ENCODE measurements around the gene AP2B1. TPM values are rescaled to one million over a fixed set of nuclear protein-coding genes. Genes with fewer than 3 reads are reported as not detected.

AP2B1 gene
- total and polyA plus RNA-seq, 10 donors = 16.7 to 144 (median 90.7) TPM

- intact Hi-C loops (cut with DNase I; ENCODE audit: low total_unique reads) = no loop called here
- TF ChIP-seq POLR2A (IDR thresholded peaks at IDR 0.05) (no peak), POLR2AphosphoS5 (IDR thresholded peaks at IDR 0.05) (no peak), CTCF (IDR thresholded peaks at IDR 0.05 in 8 of 11, conservative IDR thresholded peaks at IDR 0.05 in 3 of 11) (no peak)
- H3K4me3 ChIP-seq = no peak overlapping the region
- no peak for DNase-seq
- H3K4me1 ChIP-seq = no peaks in the 10 kb centered on the region
- H3K9me3 ChIP-seq = no peaks in the 10 kb centered on the region
- H3K27ac ChIP-seq = no peak overlapping the region
- WGBS, 5 donors = 82 to 92% (median 88%) methylated on average over 2 of the region's 2 CpGs
- peaks cover 0 to 95% (median 56%) of the 10 kb centered on the region in 6 donors for H3K36me3 ChIP-seq
- H3K27me3 ChIP-seq (replicated peaks in 1 of 7) = no peaks in the 10 kb centered on the region
Measured at GRCh38 chr17:35676441-35676840, 89.3 kb downstream of the AP2B1 start.

- 83 to 90% (median 85%) methylated on average over 2 of the region's 2 CpGs for WGBS, 5 donors
- no peak overlapping the region for H3K4me3 ChIP-seq
- H3K36me3 ChIP-seq = peaks cover 0 to 95% (median 54%) of the 10 kb centered on the region in 6 donors
- intact Hi-C loops (cut with DNase I; ENCODE audit: low total_unique reads) = no loop called here
- peaks cover 0 to 5% (median 0%) of the 10 kb centered on the region in 6 donors for H3K4me1 ChIP-seq
- H3K27me3 ChIP-seq (replicated peaks in 1 of 7) = no peaks in the 10 kb centered on the region
- H3K9me3 ChIP-seq = no peaks in the 10 kb centered on the region
- H3K27ac ChIP-seq = no peak overlapping the region
- TF ChIP-seq POLR2AphosphoS5 (IDR thresholded peaks at IDR 0.05) = no peak
- TF ChIP-seq POLR2A (IDR thresholded peaks at IDR 0.05) = no peak
- no peak for TF ChIP-seq CTCF (IDR thresholded peaks at IDR 0.05 in 8 of 11, conservative IDR thresholded peaks at IDR 0.05 in 3 of 11)
- no peak for DNase-seq
Measured at GRCh38 chr17:35679007-35679682, 92.0 kb downstream of the AP2B1 start.

- Histone ChIP-seq H3K9me3 (no peaks in the 10 kb centered on the region), H3K27ac (no peak overlapping the region), H3K36me3 (peaks cover 0 to 100% (median 73%) of the 10 kb centered on the region in 6 donors), H3K27me3 (replicated peaks in 1 of 7) (no peaks in the 10 kb centered on the region), H3K4me1 (peaks cover 0 to 5% (median 0%) of the 10 kb centered on the region in 6 donors), H3K4me3 (no peak overlapping the region)
- 54 to 74% (median 59%) methylated on average over 4 of the region's 4 CpGs for WGBS, 5 donors
- no peak for DNase-seq
- TF ChIP-seq POLR2A (IDR thresholded peaks at IDR 0.05) (no peak), POLR2AphosphoS5 (IDR thresholded peaks at IDR 0.05) (no peak), CTCF (IDR thresholded peaks at IDR 0.05 in 8 of 11, conservative IDR thresholded peaks at IDR 0.05 in 3 of 11) (no peak)
- intact Hi-C loops (cut with DNase I; ENCODE audit: low total_unique reads) = no loop called here
Measured at GRCh38 chr17:35683591-35683990, 96.5 kb downstream of the AP2B1 start.

- WGBS, 5 donors = 90 to 96% (median 94%) methylated on average over 2 of the region's 2 CpGs
- Histone ChIP-seq H3K27me3 (replicated peaks in 1 of 7) (no peaks in the 10 kb centered on the region), H3K9me3 (no peaks in the 10 kb centered on the region), H3K27ac (no peak overlapping the region), H3K4me1 (peaks cover 0 to 5% (median 0%) of the 10 kb centered on the region in 6 donors), H3K4me3 (no peak overlapping the region), H3K36me3 (peaks cover 0 to 100% (median 76%) of the 10 kb centered on the region in 6 donors)
- DNase-seq = no peak
- TF ChIP-seq POLR2A (IDR thresholded peaks at IDR 0.05) = no peak
- no peak for TF ChIP-seq POLR2AphosphoS5 (IDR thresholded peaks at IDR 0.05)
- no peak for TF ChIP-seq CTCF (IDR thresholded peaks at IDR 0.05 in 8 of 11, conservative IDR thresholded peaks at IDR 0.05 in 3 of 11)
- intact Hi-C loops (cut with DNase I; ENCODE audit: low total_unique reads) = no loop called here
Measured at GRCh38 chr17:35684055-35684802, 97.1 kb downstream of the AP2B1 start.

Data from spleen (tissue), 11 donors.